GM21529 (cell line): ENCODE measurements around the gene THSD1.
A peak's percentile ranks its signal among the peaks of the same experiment; 100 is the strongest.

Source experiments
- ATAC-seq: cut with Tn5 transposase; IDR thresholded peaks from one replicate; pipeline ENCODE4 v1.9.1; 2021; ENCODE audit not compliant: unreplicated experiment

The THSD1 gene, protein sequence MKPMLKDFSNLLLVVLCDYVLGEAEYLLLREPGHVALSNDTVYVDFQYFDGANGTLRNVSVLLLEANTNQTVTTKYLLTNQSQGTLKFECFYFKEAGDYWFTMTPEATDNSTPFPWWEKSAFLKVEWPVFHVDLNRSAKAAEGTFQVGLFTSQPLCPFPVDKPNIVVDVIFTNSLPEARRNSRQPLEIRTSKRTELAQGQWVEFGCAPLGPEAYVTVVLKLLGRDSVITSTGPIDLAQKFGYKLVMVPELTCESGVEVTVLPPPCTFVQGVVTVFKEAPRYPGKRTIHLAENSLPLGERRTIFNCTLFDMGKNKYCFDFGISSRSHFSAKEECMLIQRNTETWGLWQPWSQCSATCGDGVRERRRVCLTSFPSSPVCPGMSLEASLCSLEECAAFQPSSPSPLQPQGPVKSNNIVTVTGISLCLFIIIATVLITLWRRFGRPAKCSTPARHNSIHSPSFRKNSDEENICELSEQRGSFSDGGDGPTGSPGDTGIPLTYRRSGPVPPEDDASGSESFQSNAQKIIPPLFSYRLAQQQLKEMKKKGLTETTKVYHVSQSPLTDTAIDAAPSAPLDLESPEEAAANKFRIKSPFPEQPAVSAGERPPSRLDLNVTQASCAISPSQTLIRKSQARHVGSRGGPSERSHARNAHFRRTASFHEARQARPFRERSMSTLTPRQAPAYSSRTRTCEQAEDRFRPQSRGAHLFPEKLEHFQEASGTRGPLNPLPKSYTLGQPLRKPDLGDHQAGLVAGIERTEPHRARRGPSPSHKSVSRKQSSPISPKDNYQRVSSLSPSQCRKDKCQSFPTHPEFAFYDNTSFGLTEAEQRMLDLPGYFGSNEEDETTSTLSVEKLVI

GRCh38 chr13:52405767-52406494 lies at the start of gene THSD1:
TSS of gene THSD1 (minus strand) at chr13:52406172. CDS start at chr13:52402600, 3,572 bp downstream.
- peak; percentile 46 for ATAC-seq

DNA sequence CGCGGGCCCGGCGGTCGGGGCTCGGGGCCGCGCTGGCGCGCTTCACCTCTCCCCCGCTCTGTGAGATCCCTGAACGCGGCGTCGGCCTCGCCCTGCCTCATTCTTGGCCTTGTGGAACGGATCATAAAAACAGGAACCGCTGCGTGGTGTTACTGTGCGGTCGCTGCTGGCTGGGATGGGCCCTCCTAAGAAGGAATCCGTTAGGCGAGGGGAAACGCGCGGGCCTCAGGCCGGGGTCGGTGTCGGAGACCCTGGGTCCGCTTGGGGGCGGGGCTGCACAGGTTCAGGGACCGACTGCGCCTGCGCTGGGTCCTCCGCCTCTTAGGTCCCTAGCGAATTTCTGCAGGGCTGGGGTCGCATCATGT lies 49.7 kb upstream of the THSD1 start:
- peak; percentile 34 for ATAC-seq

- peak; percentile 74 for ATAC-seq
Measured at GRCh38 chr13:52454820-52455676, 49.1 kb upstream of the THSD1 start, which contains the start of gene CKAP2. TSS of gene CKAP2 (plus strand) at chr13:52455478. CDS start at chr13:52455557, 79 bp downstream.

GRCh38 chr13:52454459-52454819 lies 48.5 kb upstream of the THSD1 start:
- ATAC-seq: peak; percentile 31

DNA sequence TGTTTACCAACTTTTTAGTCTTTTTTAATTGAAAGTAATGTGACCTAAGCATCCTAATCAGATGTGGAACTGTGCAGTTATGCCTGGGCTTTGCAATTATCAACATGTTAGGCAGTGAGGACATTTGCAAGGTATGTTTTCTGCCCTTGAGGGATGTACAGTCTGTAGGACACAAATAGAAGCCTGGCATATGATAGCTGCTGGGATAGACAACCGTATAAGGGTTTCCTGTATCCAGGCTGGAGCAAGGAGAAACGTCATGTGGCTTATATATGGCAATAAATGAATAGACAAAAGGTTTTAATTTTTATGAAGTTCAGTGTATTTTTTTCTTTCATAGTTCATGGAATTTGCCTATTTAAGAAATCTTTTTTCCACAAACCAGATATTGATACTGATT lies 46.5 kb upstream of the THSD1 start:
- ATAC-seq: no peak

GRCh38 chr13:52451135-52451804 lies 45.3 kb upstream of the THSD1 start:
- no peak for ATAC-seq

DNA sequence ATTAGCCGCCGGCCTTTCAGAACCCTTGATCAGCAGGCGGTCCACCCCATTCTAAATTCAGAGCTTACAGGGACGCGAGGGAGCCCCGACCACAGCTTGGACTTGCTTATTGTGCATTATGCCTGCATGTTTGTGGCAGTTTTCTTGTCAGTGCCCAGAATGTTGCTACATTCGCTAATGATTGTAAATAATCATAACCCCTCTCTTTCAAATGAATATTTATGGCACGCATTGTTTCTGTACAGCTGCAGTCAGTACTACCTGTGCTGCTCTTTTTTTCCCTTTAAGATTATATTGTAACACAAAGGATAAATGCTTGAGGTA lies 44.8 kb upstream of the THSD1 start:
- no peak for ATAC-seq

- peak; percentile 63 for ATAC-seq
Measured at GRCh38 chr13:52450012-52450792, 44.2 kb upstream of the THSD1 start, which contains the start of gene VPS36. TSS of gene VPS36 (minus strand) at chr13:52450634. CDS start at chr13:52450594, 40 bp downstream.

GRCh38 chr13:52449331-52450011 lies 43.5 kb upstream of the THSD1 start:
- peak; percentile 0 for ATAC-seq

- ATAC-seq: no peak
Measured at GRCh38 chr13:52447815-52448552, 42.0 kb upstream of the THSD1 start.

- no peak for ATAC-seq
Measured at GRCh38 chr13:52447354-52447753, 41.4 kb upstream of the THSD1 start.

DNA sequence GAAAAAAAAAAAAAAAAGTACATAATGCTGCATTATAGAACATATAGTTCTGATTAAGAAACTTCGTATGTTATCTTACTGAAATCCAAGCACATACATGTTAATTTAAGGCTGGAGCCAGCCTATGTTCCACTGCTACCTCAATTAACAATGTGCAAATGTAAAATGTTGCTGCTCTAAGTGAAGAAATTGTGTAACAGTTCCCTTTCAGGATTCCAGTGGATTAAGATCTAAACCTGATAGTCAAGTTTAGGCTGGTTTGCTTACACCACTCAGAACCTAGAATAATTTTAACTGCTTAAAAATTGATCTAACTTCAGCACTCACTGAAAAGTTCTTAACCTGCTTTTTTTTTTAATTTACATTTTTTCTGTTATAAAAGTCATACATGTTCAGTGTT lies 40.3 kb upstream of the THSD1 start:
- no peak for ATAC-seq

DNA sequence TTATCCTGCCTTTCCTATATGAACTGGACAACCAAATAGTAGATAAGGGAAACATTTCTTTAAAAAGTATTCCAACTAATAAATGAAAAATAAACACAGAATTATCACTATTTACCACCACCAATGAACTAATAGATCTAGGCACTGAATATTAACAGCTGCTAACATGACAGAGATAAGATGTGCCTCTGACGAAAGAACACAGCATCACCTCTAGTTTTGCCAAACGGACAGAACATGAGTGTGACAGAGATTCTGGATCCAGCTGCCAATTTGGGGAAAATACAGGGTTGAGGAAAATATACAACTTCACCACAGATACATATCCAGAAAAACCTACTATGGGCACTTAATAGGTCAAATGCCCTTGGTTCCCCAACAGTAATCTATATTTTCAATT lies 26.5 kb upstream of the THSD1 start:
- ATAC-seq: no peak

DNA sequence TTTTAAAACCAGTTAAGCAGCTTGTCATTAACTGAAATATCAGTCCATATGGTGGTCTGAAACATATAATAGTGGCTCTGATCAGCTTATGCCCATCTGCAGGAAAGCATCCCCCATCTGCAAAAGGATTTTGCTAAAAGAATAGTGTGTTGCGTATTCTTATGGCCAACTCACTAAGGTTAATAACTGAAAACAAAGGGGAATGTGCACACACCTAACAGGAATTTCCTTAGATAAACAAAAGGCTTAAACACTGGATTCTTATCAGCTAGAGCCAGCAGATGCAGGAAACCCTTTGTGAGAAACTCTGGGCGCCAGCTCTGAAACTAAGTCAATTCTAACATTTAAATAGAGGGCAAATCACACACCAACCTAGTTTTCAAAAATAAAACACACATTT lies 22.3 kb upstream of the THSD1 start:
- no peak for ATAC-seq

DNA sequence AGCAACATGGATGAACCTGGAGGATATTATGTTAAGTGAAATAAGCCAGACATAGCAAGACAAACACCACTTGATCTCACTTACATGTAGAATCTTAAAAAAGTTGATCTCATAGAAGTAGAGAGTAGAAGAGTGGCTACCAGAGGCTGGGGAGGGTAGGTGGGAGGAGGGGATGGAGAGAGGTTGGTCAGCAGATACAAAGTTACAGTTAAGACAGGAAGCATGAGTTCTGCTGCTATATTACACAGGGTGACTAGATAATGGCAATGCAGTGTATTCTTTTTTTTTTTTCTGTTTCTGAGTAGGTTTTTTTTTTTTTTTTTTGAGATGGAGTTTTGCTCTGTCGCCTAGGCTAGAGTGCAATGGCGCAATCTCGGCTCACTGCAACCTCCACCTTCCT lies 15.2 kb upstream of the THSD1 start:
- no peak for ATAC-seq

DNA sequence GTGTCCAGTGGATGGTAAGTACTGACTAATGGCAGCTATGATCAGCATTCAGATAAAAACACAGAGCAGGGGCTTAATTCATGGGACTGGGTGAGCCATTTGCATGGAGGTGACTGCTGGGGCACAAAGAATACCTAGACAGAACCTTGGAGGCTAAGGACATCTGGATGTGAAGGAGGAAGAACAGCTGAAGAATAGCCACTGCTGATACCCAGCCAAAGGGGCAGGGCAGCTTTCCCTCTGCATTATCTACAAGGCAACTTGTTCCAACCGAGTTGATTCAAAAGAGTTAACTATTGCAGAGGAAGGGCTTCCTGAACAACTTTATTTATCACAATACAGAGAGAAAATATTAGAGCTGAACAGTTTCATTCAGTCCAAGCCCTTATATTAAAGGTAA lies 13.1 kb upstream of the THSD1 start:
- ATAC-seq: no peak

DNA sequence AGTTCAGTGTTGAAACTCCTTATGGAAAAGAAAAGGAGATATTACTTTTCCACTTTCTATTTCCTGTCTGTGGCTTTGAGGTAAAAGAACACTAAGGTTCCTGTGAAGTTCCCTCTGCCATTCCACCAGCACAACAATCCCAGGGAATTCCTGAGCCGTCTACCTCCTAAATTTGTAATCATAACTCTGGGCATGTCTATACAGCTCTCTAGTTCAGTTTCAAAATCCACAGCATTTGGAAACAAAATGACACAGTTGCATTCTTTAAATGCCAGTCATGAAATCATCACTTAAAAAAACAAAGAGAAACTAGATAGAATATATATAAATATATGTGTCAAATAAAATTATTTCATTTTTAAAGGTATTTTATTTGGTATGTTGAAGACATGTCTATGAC lies 9.0 kb upstream of the THSD1 start:
- no peak for ATAC-seq

DNA sequence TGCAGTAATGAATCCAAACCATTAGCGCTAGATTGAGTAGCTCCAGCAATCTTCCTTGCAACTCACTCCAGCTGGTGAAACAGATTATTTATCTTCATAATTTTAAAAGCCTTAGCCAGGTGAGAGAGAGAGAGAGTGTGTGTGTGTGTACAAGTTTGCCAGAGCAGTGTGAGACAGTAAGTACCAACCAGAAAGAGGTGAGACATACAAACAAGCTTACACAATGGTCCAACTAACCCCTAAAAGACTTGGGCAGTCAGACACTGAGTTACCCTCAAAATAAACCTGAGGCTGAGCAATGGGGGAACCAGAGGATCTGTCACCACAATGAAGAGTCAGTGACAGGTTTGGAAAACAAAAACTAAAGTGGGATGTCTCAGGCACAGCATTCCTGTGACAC lies 8.1 kb upstream of the THSD1 start:
- ATAC-seq: no peak
